Calu3 (cell line): ENCODE results near the gene PILRA. TPM values are rescaled to one million over a fixed set of nuclear protein-coding genes. Genes with fewer than 3 reads are reported as not detected.
"Not testable (repeated sequence)": the region's sequence is repeated elsewhere in the genome, so short reads cannot be mapped to it uniquely, and the experiment has no call there.

Source experiments
- BruUV-seq: library from RNA; stranded (reverse); fragments of 400-500 nt; replicated peaks from 2 replicates; lab custom pipeline; 2021; lab: Mats Ljungman, UMichigan
- CTCF ChIA-PET: fragments of 300-600 bp; sonication (Branson Sonifier 250); formaldehyde crosslinking; loops from one replicate; lab custom pipeline; 2022; ENCODE audit warnings: antibody characterized with exemption; lab: Charles Lee
- DNase-seq: peaks from one replicate; pipeline ENCODE4 v3.0.0; 2022
- H3K27ac Mint-ChIP-seq: one replicate; pipeline ENCODE4 v1.8.0; 2022; ENCODE audit warnings: mixed read lengths; ENCODE audit not compliant: unreplicated experiment
- H3K27me3 Mint-ChIP-seq: one replicate; pipeline ENCODE4 v1.8.0; 2022; ENCODE audit warnings: mixed read lengths; ENCODE audit not compliant: unreplicated experiment
- H3K36me3 Mint-ChIP-seq: one replicate; pipeline ENCODE4 v1.8.0; 2022; ENCODE audit warnings: mild to moderate bottlenecking, moderate library complexity, mixed read lengths; ENCODE audit not compliant: insufficient read depth, unreplicated experiment
- H3K4me1 Mint-ChIP-seq: one replicate; pipeline ENCODE4 v1.8.0; 2022; ENCODE audit warnings: mild to moderate bottlenecking, low read depth, mixed read lengths; ENCODE audit not compliant: unreplicated experiment
- H3K4me3 Mint-ChIP-seq: one replicate; pipeline ENCODE4 v1.8.0; 2022; ENCODE audit warnings: mild to moderate bottlenecking, low read depth, moderate library complexity, mixed read lengths; ENCODE audit not compliant: unreplicated experiment
- H3K9me3 Mint-ChIP-seq: one replicate; pipeline ENCODE4 v1.8.0; 2022; ENCODE audit warnings: low read depth, mixed read lengths; ENCODE audit not compliant: unreplicated experiment
- CTCF ChIP-seq: fragments of 200-600 bp; IDR thresholded peaks from one replicate; pipeline ENCODE4 v1.8.0; 2022; ENCODE audit warnings: antibody characterized with exemption; ENCODE audit not compliant: unreplicated experiment
- intact Hi-C: fragments of 100-400 bp; cut with micrococcal nuclease; formaldehyde crosslinking; loops from one replicate; pipeline ENCODE4 v1.10.0; 2022; ENCODE audit not compliant: unreplicated experiment
- total RNA-seq: library from RNA; stranded (reverse); gene quantifications from 2 replicates; pipeline ENCODE4 v1.2.3, GENCODE V29; 2022

Gene PILRA
- total RNA-seq, 1 experiment from 2014 or later: 3.1 TPM

DNA sequence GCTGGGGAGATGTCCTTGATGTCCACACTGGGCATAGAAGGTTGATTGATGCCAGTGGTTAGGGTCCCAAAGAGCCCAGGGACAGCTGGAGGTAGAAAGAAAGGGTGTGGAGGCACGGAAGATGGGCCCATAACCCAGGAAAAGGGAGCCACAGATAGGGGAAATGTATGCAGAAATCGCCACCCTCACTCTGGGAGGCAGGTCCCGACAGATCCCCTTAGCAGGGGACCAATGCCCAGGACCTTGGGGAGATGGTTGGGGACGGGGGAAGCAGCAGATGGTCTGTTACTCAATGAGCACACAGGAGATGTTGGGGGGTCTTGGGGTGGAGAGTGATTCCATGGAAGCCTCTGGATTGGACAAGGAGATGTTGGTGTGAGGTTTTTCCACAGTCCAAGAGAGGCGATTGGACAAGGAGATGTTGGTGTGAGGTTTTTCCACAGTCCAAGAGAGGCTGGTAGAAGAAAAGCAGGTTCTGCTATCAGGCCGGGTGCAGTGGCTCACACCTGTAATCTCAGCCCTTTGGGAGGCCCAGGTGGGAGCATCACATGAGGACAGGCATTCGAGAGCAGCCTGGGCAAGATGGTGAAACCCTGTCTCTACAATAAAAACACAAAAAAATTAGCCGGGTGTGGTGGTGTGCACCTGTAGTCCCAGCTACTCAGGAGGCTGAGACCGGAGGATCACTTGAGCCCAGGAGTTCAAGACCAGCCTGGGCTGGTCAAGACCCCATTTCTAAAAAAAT lies 70.0 kb downstream of the PILRA start:
- no TSS peak for BruUV-seq
- H3K36me3 Mint-ChIP-seq: no peaks in the 10 kb centered on the region
- no peaks in the 10 kb centered on the region for H3K27me3 Mint-ChIP-seq
- no peak overlapping the region for H3K4me3 Mint-ChIP-seq
- no peak for TF ChIP-seq CTCF
- H3K27ac Mint-ChIP-seq: peak overlapping the region; percentile 53
- H3K4me1 Mint-ChIP-seq: no peaks in the 10 kb centered on the region
- intact Hi-C loops: no loop called here
- DNase-seq: no peak
- H3K9me3 Mint-ChIP-seq: no peaks in the 10 kb centered on the region
- CTCF ChIA-PET: no interaction called here

DNA sequence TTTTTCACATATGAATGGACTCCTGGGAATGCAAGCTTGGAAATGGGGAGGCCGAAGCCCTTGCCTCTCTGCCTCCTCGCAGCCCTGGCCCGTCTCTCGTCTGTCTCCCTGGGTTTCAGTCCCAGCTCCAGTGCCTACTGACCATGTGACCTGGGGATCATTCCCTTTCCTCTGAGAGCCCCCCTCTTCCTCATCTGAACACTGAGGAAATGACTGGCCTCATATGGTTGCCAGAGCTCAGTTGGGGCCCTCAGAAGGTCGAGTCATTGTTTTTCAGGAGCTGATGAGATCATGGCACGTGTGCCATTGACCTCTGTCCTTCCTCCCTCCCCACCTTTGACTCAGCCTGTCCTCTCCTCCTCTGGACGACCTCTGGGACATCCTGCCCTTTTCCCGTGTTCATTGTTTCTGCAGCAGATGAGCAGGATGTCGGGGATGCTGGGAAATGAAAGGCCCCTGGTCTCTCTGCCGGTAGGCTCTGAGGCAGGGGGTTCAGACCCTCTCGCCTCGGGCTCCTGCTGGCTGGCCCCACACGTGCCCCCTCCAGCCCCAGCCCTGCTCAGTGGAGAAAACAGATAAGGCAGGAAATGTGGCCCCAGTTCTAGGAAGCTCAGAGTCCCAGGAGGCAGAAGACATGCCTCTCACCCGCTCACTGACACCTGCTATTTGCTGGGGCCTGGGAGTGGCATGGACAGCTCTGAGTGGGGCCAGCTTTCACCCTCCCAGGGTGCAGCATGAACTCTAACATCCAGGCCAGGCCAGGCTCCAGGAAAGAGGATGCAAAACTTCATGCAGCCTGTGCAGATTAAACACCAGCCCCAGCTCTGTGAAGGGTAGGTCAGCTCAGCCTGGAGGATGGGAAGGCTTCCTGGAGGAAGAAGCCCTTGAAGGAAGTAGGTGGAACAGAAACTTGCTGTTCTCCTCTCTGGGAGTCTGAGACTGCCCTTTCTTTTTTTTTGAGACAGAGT lies 71.3 kb downstream of the PILRA start:
- Mint-ChIP-seq H3K4me1 (no peaks in the 10 kb centered on the region), H3K27ac (no peak overlapping the region), H3K9me3 (no peaks in the 10 kb centered on the region), H3K4me3 (no peak overlapping the region), H3K36me3 (no peaks in the 10 kb centered on the region), H3K27me3 (no peaks in the 10 kb centered on the region)
- intact Hi-C loops: no loop called here
- BruUV-seq: no TSS peak
- CTCF ChIA-PET: no interaction called here
- DNase-seq: no peak
- no peak for TF ChIP-seq CTCF

DNA sequence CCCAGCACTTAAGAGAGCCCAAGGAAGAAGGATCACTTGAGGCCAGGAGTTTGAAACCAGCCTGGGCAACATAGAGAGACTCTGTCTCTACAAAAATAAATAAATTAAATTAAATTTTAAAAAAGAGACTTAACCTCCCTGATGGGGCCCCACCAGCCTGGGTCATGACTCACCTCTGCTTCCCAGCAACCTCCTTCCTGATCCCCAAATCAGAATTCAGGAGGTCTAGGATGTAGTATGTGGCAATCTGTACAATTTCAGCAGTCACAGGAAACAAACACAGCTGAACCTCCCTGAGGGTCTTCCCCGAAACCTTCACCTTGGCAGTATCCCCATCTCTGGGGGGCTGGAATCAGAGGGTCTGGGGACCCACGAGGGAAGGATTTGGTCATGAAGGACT lies 72.8 kb downstream of the PILRA start:
- Mint-ChIP-seq H3K36me3 (peaks cover 8% of the 10 kb centered on the region), H3K27me3 (no peaks in the 10 kb centered on the region), H3K4me1 (no peaks in the 10 kb centered on the region), H3K4me3 (no peak overlapping the region), H3K27ac (no peak overlapping the region), H3K9me3 (no peaks in the 10 kb centered on the region)
- intact Hi-C loops: no loop called here
- no peak for DNase-seq
- BruUV-seq: no TSS peak
- TF ChIP-seq CTCF: no peak
- CTCF ChIA-PET: no interaction called here

- H3K27ac Mint-ChIP-seq: not testable (repeated sequence)
Measured at GRCh38 chr7:100447363-100447762, 74.1 kb downstream of the PILRA start.

More at GRCh38 chr7:100447363-100447762, 74.1 kb downstream of the PILRA start:
- H3K4me1 Mint-ChIP-seq, BruUV-seq, H3K27me3 Mint-ChIP-seq, H3K9me3 Mint-ChIP-seq, intact Hi-C loops, H3K4me3 Mint-ChIP-seq, DNase-seq, H3K36me3 Mint-ChIP-seq: not testable (repeated sequence)
- CTCF ChIA-PET: interaction anchor here (0.7 kb wide), 1 partner anchor 352 kb away, joined by 5 read pairs; no protein-coding TSS in a partner anchor
